ENCODE data around the gene TRABD. TPM values are rescaled to one million over a fixed set of nuclear protein-coding genes. Genes with fewer than 3 reads are reported as not detected.
A peak's percentile ranks its signal among the peaks of the same experiment; 100 is the strongest.

Gene TRABD
- polyA plus RNA-seq, 1 of the 3 experiments (the other 2 are of a cell fraction) = 50.6 TPM

- TF ChIP-seq ZBTB33 (IDR thresholded peaks at IDR 0.05; ENCODE audit: borderline replicate concordance, low read depth) (peak; percentile 95), TAF1 (IDR thresholded peaks at IDR 0.05; ENCODE audit: borderline replicate concordance, low read depth, low read length) (peak; percentile 75; the same call in 1 of the 2 replicates), REST (IDR thresholded peaks at IDR 0.05; ENCODE audit: low read depth, low read length) (0 out of 2 replicates have a peak, but pooled peaks have one; percentile 24), IRF3 (IDR thresholded peaks at IDR 0.05; ENCODE audit: low read depth, low read length) (no peak), EZH2phosphoT487 (IDR thresholded peaks at IDR 0.05; ENCODE audit: borderline replicate concordance, low read depth) (no peak), GATA2 (CRISPR knock-in tag; IDR thresholded peaks at IDR 0.05) (no peak), NRF1 (IDR thresholded peaks at IDR 0.05; ENCODE audit: low read depth, low read length) (no peak), GABPA (IDR thresholded peaks at IDR 0.05; ENCODE audit: low read depth) (peak; percentile 95), EP300 (IDR thresholded peaks at IDR 0.05; ENCODE audit: borderline replicate concordance in 1 of 2, low read depth in 1 of 2, low read length in 1 of 2) (no peak), RXRA (IDR thresholded peaks at IDR 0.05; ENCODE audit: borderline replicate concordance, low read depth) (no peak), JUND (IDR thresholded peaks at IDR 0.05) (no peak), MAX (IDR thresholded peaks at IDR 0.05; ENCODE audit: low read depth) (peak; percentile 97), ELF1 (IDR thresholded peaks at IDR 0.05) (peak; percentile 87), NFIC (IDR thresholded peaks at IDR 0.05; ENCODE audit: borderline replicate concordance) (no peak), TEAD4 (IDR thresholded peaks at IDR 0.05; ENCODE audit: borderline replicate concordance, insufficient read depth) (no peak), SMC3 (IDR thresholded peaks at IDR 0.05; ENCODE audit: low read depth, low read length) (no peak)
Measured at GRCh38 chr22:50244420-50245213, 58.9 kb downstream of the TRABD start, which contains the start of gene TUBGCP6 (continued).

Data from SK-N-SH (cell line).